Thymus (tissue), 11 donors: Measurements from ENCODE around the gene RAD51C. TPM values are rescaled to one million over a fixed set of nuclear protein-coding genes. Genes with fewer than 3 reads are reported as not detected.
"Not testable (repeated sequence)": the region's sequence is repeated elsewhere in the genome, so short reads cannot be mapped to it uniquely, and the experiment has no call there.

Source experiments
- DNase-seq, 9 donors: peaks; one replicate each; pipeline ENCODE4 v3.0.0-alpha.2; 2013; ENCODE audit warnings: low spot score in 9 of 9, low read depth in 6 of 9, missing footprints in 1 of 9
- H3K27ac ChIP-seq, 2 donors: one replicate each; pipeline ENCODE4 v1.5.1; 2013; ENCODE audit warnings: control low read depth in 1 of 2, low read depth in 1 of 2, low read length in 1 of 2, mild to moderate bottlenecking in 1 of 2, moderate library complexity in 1 of 2
- H3K27me3 ChIP-seq, 2 donors: one replicate each; pipeline ENCODE4 v1.5.1; 2013; ENCODE audit warnings: low read length in 1 of 2; ENCODE audit not compliant: control insufficient read depth in 2 of 2, insufficient read depth in 1 of 2
- H3K36me3 ChIP-seq, 2 donors: one replicate each; pipeline ENCODE4 v1.5.1; 2013; ENCODE audit warnings: low read length in 1 of 2, mild to moderate bottlenecking in 1 of 2, moderate library complexity in 1 of 2; ENCODE audit not compliant: control insufficient read depth in 2 of 2, insufficient read depth in 2 of 2
- H3K4me1 ChIP-seq, 2 donors: one replicate each; pipeline ENCODE4 v1.5.1; 2013; ENCODE audit warnings: low read length in 2 of 2; ENCODE audit not compliant: control insufficient read depth in 2 of 2, insufficient read depth in 2 of 2
- H3K4me3 ChIP-seq, 2 donors: one replicate each; pipeline ENCODE4 v1.5.1; 2013; ENCODE audit warnings: low read length in 2 of 2, control low read depth in 1 of 2, mild to moderate bottlenecking in 1 of 2
- H3K9me3 ChIP-seq, 2 donors: one replicate each; pipeline ENCODE4 v1.5.1; 2013; ENCODE audit warnings: low read length in 1 of 2, mild to moderate bottlenecking in 1 of 2; ENCODE audit not compliant: control insufficient read depth in 2 of 2, insufficient read depth in 1 of 2
- WGBS: extraction: QIAGEN DNeasy Blood & Tissue Kit; methylation state at CpG from one replicate; pipeline ENCODE4 v1.1.7; 2013; 5-methylcytosine and 5-hydroxymethylcytosine counted together
- polyA plus RNA-seq: library from polyadenylated mRNA; stranded (reverse); fragments of 200-250 nt; gene quantifications from one replicate; pipeline ENCODE4 v1.2.3, GENCODE V29; 2013
- total RNA-seq: library from RNA; stranded (reverse); fragments of 120-200 nt; gene quantifications from one replicate; pipeline ENCODE4 v1.2.4, GENCODE V29; 2013
- donor health status: healthy.

Gene RAD51C
- total and polyA plus RNA-seq, 2 donors: 31.1 to 48.1 TPM

DNA sequence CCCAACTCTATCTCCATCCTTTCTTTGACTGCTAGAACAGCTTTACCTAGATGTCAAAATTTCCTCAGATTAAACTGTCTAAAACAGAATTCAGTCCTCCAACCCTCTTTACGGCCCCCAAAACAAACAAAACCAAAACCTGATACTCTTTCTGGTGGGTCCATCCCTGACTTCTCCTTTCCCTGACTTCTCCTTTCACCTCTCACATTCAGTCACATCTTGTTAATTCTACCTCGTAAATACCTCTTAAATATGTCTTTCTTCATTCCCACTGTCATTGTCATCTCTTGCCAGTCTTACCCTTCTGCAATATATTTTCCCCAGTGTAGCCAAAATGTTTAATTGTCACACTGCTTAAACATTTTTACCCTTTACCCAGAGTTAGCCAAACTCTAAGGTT is 67.8 kb downstream of the RAD51C start:
- H3K9me3 ChIP-seq: peaks cover 0 to 3% of the 10 kb centered on the region in 2 donors
- H3K27ac ChIP-seq: no peak overlapping the region
- H3K4me3 ChIP-seq: no peak overlapping the region
- H3K27me3 ChIP-seq: peaks cover 16 to 50% of the 10 kb centered on the region in 2 donors
- DNase-seq: no peak
- H3K4me1 ChIP-seq: peaks cover 8 to 16% of the 10 kb centered on the region in 2 donors
- WGBS: 89% methylated on average over 2 of the region's 2 CpGs
- no peaks in the 10 kb centered on the region for H3K36me3 ChIP-seq

- DNase-seq: no peak
- WGBS: 51% methylated on average over 1 of the region's 1 CpG
- H3K4me1 ChIP-seq: no peaks in the 10 kb centered on the region
- no peak overlapping the region for H3K4me3 ChIP-seq
- H3K27me3 ChIP-seq: peaks cover 4 to 20% of the 10 kb centered on the region in 2 donors
- H3K27ac ChIP-seq: no peak overlapping the region
- no peaks in the 10 kb centered on the region for H3K36me3 ChIP-seq
- no peaks in the 10 kb centered on the region for H3K9me3 ChIP-seq
Observed at GRCh38 chr17:58763263-58763662, 70.9 kb downstream of the RAD51C start.

GRCh38 chr17:58764373-58764772 is 72.0 kb downstream of the RAD51C start:
- peaks cover 4 to 9% of the 10 kb centered on the region in 2 donors for H3K27me3 ChIP-seq
- H3K9me3 ChIP-seq: no peaks in the 10 kb centered on the region
- H3K27ac ChIP-seq: no peak overlapping the region
- H3K4me1 ChIP-seq: no peaks in the 10 kb centered on the region
- H3K4me3 ChIP-seq: no peak overlapping the region
- DNase-seq: no peak
- H3K36me3 ChIP-seq: no peaks in the 10 kb centered on the region
- 84% methylated on average over 5 of the region's 5 CpGs for WGBS

DNA sequence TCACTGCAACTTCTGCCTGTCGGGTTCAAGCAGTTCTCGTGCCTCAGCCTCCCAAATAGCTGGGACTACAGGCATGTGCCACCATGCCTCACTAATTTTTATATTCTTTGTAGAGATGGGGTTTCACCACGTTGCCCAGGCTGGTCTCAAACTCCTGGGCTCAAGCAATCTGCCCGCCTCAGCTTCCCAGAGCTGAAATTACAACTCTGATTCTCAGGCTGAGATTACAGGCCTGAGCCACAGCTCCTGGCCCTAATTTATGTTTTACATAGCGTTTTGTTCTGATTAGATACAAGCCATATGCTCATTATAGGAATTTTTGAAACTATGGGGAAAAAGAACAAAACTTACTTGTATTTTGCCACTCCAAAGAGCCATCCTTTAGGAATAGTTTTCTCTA is 86.1 kb downstream of the RAD51C start:
- not testable (repeated sequence) for H3K36me3 ChIP-seq, H3K27ac ChIP-seq, H3K27me3 ChIP-seq, H3K4me1 ChIP-seq, H3K4me3 ChIP-seq, DNase-seq, H3K9me3 ChIP-seq
- 90% methylated on average over 5 of the region's 5 CpGs for WGBS

GRCh38 chr17:58779446-58779845 is 87.0 kb downstream of the RAD51C start:
- no peak overlapping the region for H3K4me3 ChIP-seq
- no peak overlapping the region for H3K27ac ChIP-seq
- H3K4me1 ChIP-seq: no peaks in the 10 kb centered on the region
- H3K27me3 ChIP-seq: no peaks in the 10 kb centered on the region
- no peaks in the 10 kb centered on the region for H3K9me3 ChIP-seq
- no peaks in the 10 kb centered on the region for H3K36me3 ChIP-seq
- 85% methylated on average over 1 of the region's 1 CpG for WGBS
- DNase-seq: no peak

DNA sequence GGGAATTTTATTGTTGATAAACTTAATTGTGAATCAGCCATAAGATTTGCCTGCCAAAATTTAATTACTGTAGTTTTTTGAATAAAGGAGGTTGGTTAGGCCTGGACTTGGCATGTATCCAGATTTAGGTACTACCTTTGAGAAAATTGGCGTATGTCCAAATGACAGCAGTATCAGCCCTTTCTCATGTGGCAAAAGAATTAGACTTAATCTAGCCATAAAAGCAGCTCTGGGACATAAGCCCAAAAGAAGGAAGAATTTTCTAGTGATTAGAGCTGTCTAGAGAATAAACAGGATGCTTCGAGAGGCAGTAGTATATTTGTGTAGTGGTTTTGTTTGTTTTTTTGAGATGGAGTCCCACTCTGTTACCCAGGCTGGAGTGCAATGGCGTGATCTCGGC is 91.0 kb downstream of the RAD51C start:
- no peaks in the 10 kb centered on the region for H3K27me3 ChIP-seq
- no peaks in the 10 kb centered on the region for H3K9me3 ChIP-seq
- no peaks in the 10 kb centered on the region for H3K4me1 ChIP-seq
- no peak overlapping the region for H3K27ac ChIP-seq
- no peaks in the 10 kb centered on the region for H3K36me3 ChIP-seq
- 92% methylated on average over 4 of the region's 4 CpGs for WGBS
- DNase-seq: no peak
- no peak overlapping the region for H3K4me3 ChIP-seq

GRCh38 chr17:58785097-58785496 is 92.7 kb downstream of the RAD51C start:
- H3K4me1 ChIP-seq: no peaks in the 10 kb centered on the region
- H3K36me3 ChIP-seq: no peaks in the 10 kb centered on the region
- DNase-seq: no peak
- no peak overlapping the region for H3K27ac ChIP-seq
- H3K27me3 ChIP-seq: no peaks in the 10 kb centered on the region
- no peak overlapping the region for H3K4me3 ChIP-seq
- 59% methylated on average over 1 of the region's 1 CpG for WGBS
- H3K9me3 ChIP-seq: no peaks in the 10 kb centered on the region

Other genes with a start within 250 kb of the RAD51C start
- gene HSF5, start 204.2 kb upstream of the RAD51C start, total RNA-seq: 0.90 TPM
- gene HSF5, start 204.2 kb upstream of the RAD51C start, polyA plus RNA-seq: 0.91 TPM
- gene MTMR4, start 178.0 kb upstream of the RAD51C start, total RNA-seq: 28.0 TPM
- 17.0 TPM for gene MTMR4, start 178.0 kb upstream of the RAD51C start, polyA plus RNA-seq
- 0.33 TPM for gene TEX14, start 557 bp upstream of the RAD51C start, total RNA-seq
- 0.46 TPM for gene TEX14, start 557 bp upstream of the RAD51C start, polyA plus RNA-seq
- 0.14 TPM for gene PPM1E, start 63.3 kb downstream of the RAD51C start, total RNA-seq
- 0.30 TPM for gene PPM1E, start 63.3 kb downstream of the RAD51C start, polyA plus RNA-seq